ENCODE data around the gene SPDYE4. TPM values are rescaled to one million over a fixed set of nuclear protein-coding genes. Genes with fewer than 3 reads are reported as not detected.

Gene SPDYE4
- total RNA-seq, 1 experiment from 2014 or later = not detected

DNA sequence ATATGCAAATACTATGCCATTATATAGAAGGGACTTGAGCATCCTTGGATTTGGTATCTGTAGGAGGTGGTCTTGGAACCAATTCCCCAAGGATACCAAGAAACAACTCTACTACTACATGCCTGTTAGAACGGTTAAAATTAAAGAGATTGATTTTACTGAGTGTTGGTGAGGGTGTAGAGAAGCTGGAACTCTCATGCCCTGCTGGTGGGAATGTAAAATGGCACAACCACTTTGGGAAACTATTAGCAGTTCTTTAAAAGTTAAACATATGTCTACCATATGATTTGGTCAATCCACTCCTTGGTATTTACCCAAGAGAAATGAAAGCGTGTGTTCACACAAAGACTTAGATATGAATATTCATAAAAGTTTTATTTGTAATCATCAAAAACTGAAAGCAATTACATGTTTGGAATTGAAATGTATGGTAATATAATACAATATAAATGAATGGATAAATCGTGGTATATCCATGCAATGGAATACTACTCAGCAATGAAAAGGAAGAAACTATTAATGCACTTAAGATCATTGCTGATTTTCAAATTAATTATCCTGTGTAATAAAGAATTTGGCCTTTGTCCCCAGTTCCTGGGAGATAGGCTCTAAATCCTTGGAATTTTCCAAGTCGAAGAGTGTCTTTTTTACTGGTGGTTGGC lies 33.0 kb upstream of the SPDYE4 start:
- Histone ChIP-seq H3K27me3 (ENCODE audit: low read length) (no peaks in the 10 kb centered on the region), H3K79me2 (ENCODE audit: low read length) (no peaks in the 10 kb centered on the region), H2AFZ (ENCODE audit: low read length) (no peak overlapping the region), H3K9ac (ENCODE audit: low read length) (no peak overlapping the region), H3K9me2 (replicated peaks; ENCODE audit: insufficient read depth, low read length) (no peaks in the 10 kb centered on the region), H4K20me1 (ENCODE audit: insufficient read depth, low read depth, low read length) (no peaks in the 10 kb centered on the region), H3K4me2 (ENCODE audit: low read depth, low read length, poor library complexity, severe bottlenecking) (no peak overlapping the region), H3K9me3 (ENCODE audit: low read length) (peaks cover 3% of the 10 kb centered on the region; the same call in 1 of the 2 replicates), H3K4me1 (ENCODE audit: low read length) (no peaks in the 10 kb centered on the region), H3K27ac (ENCODE audit: low read length) (no peak overlapping the region), H3K36me3 (ENCODE audit: insufficient read depth, low read length) (no peaks in the 10 kb centered on the region), H3K4me3 (ENCODE audit: low read length) (no peak overlapping the region)
- no peak for DNase-seq

DNA sequence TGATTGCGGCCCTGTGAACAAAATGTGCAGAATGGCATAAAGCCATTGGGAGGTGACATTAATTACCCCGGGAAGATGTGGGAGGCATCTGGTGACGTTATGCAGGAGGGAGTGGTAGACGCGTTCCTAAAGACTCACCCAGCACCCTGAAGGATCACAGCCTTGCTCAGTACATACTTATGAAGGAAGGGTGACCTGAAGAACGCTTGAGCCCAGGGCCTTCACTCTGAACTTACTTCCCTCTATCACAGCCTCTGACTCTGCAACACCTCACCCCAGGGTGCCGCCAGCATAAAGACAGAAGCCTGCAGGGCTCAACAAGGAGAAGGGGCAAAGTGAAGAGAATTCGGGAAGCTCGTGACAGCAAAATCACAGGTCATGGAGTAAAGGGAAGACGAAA lies 31.4 kb upstream of the SPDYE4 start:
- H4K20me1 ChIP-seq (ENCODE audit: insufficient read depth, low read depth, low read length) = no peaks in the 10 kb centered on the region
- no peak overlapping the region for H3K4me3 ChIP-seq (ENCODE audit: low read length)
- no peak overlapping the region for H2AFZ ChIP-seq (ENCODE audit: low read length)
- no peaks in the 10 kb centered on the region for H3K36me3 ChIP-seq (ENCODE audit: insufficient read depth, low read length)
- no peak overlapping the region for H3K4me2 ChIP-seq (ENCODE audit: low read depth, low read length, poor library complexity, severe bottlenecking)
- no peak for DNase-seq
- no peaks in the 10 kb centered on the region for H3K79me2 ChIP-seq (ENCODE audit: low read length)
- H3K27me3 ChIP-seq (ENCODE audit: low read length) = no peaks in the 10 kb centered on the region
- H3K9me2 ChIP-seq (replicated peaks; ENCODE audit: insufficient read depth, low read length) = no peaks in the 10 kb centered on the region
- no peak overlapping the region for H3K9ac ChIP-seq (ENCODE audit: low read length)
- no peak overlapping the region for H3K27ac ChIP-seq (ENCODE audit: low read length)
- peaks cover 3% of the 10 kb centered on the region; the same call in 1 of the 2 replicates for H3K9me3 ChIP-seq (ENCODE audit: low read length)
- H3K4me1 ChIP-seq (ENCODE audit: low read length) = no peaks in the 10 kb centered on the region

DNA sequence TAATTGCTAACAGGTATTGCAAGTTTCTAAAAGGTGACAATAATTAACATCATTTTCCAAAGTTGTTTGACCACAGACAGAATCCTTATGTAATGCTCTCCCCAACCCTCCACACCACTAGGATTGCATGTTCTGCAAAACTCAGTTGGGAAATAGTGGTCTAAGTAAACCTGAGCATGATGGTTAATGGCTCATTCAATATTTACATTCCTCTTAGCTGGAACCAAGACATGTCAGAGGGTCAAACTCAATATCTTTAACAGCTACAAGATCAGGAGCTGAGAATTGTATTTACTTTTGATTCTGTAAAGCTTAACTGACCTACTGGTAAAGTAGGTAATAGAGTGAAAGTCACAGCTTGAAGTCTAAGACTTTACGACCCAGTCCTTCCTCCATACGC lies 30.7 kb upstream of the SPDYE4 start:
- Histone ChIP-seq H3K36me3 (ENCODE audit: insufficient read depth, low read length) (no peaks in the 10 kb centered on the region), H3K4me3 (ENCODE audit: low read length) (no peak overlapping the region), H3K9me2 (replicated peaks; ENCODE audit: insufficient read depth, low read length) (no peaks in the 10 kb centered on the region), H3K4me2 (ENCODE audit: low read depth, low read length, poor library complexity, severe bottlenecking) (no peak overlapping the region), H2AFZ (ENCODE audit: low read length) (no peak overlapping the region), H3K79me2 (ENCODE audit: low read length) (no peaks in the 10 kb centered on the region), H3K27ac (ENCODE audit: low read length) (no peak overlapping the region), H3K27me3 (ENCODE audit: low read length) (no peaks in the 10 kb centered on the region), H3K9ac (ENCODE audit: low read length) (no peak overlapping the region), H3K9me3 (ENCODE audit: low read length) (peaks cover 3% of the 10 kb centered on the region; the same call in 1 of the 2 replicates), H3K4me1 (ENCODE audit: low read length) (no peaks in the 10 kb centered on the region), H4K20me1 (ENCODE audit: insufficient read depth, low read depth, low read length) (no peaks in the 10 kb centered on the region)
- DNase-seq = no peak

DNA sequence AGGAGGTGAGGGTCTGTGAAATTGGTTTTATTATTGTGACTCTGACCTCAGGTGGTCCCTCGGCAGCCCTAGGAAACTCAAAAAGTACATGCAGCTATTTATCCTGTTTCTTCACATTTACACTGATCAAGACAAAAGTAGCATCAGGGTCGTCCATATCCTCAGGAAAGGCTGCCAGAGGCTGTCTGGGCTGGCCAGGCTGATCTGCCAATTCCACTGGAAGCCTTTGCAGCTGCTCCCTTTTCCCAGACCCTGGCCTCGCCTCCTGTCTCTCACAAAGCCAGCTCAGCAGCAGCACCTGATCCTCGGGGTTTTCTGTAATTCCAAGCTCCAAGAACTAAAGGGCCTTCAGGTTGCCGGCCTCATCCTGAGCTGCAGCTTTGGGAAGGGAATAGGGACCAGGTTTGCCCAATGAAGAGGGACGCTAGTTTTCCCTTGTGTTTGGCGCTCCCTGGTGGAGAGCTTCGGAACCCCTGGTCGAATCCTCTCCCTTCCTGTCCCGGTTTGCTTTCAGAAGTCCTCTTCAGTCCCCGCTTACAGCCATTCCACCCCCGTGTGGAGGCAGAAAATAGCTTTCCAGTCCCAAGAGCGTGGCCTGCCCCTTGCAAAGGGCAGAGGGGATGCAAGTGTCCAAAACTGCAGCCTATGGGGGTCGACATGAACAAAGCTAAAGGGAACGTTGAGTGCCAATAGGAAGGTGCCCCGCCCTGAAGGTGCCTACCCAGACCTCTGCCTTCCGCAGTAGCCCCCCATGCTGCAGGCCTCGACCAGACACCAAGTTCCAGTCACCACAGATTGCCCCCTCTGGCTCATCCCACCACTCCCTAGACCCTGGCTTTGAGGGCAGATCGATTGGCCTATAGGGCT lies 27.4 kb upstream of the SPDYE4 start:
- no peaks in the 10 kb centered on the region for H3K4me1 ChIP-seq (ENCODE audit: low read length)
- no peaks in the 10 kb centered on the region for H3K27me3 ChIP-seq (ENCODE audit: low read length)
- H3K79me2 ChIP-seq (ENCODE audit: low read length) = no peaks in the 10 kb centered on the region
- H2AFZ ChIP-seq (ENCODE audit: low read length) = no peak overlapping the region
- DNase-seq = peak; percentile 81
- H4K20me1 ChIP-seq (ENCODE audit: insufficient read depth, low read depth, low read length) = no peaks in the 10 kb centered on the region
- no peaks in the 10 kb centered on the region for H3K9me3 ChIP-seq (ENCODE audit: low read length)
- no peak overlapping the region for H3K27ac ChIP-seq (ENCODE audit: low read length)
- H3K4me3 ChIP-seq (ENCODE audit: low read length) = no peak overlapping the region
- no peaks in the 10 kb centered on the region for H3K36me3 ChIP-seq (ENCODE audit: insufficient read depth, low read length)
- H3K9ac ChIP-seq (ENCODE audit: low read length) = no peak overlapping the region
- H3K9me2 ChIP-seq (replicated peaks; ENCODE audit: insufficient read depth, low read length) = no peaks in the 10 kb centered on the region
- no peak overlapping the region for H3K4me2 ChIP-seq (ENCODE audit: low read depth, low read length, poor library complexity, severe bottlenecking)

DNA sequence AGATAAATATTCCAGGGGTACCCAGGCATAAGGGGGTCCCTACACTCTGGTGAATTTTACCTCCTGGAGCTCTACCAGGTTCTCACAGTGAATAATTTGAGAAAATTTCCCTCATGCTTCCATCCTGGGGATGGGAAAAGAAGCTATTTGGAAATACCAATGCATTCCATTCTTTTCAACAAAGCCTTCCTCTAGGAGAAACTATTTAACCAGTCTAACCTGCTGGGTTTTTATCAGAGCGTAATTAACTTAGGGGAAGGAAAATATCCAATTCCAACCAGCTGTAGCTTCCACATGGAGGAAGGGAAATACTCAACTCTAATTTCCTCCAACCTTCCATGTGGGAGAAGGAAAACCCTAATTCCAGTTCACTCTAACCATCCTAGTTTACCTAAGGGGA lies 23.8 kb upstream of the SPDYE4 start:
- H3K79me2 ChIP-seq (ENCODE audit: low read length) = no peaks in the 10 kb centered on the region
- no peak overlapping the region for H3K4me2 ChIP-seq (ENCODE audit: low read depth, low read length, poor library complexity, severe bottlenecking)
- no peak overlapping the region for H3K27ac ChIP-seq (ENCODE audit: low read length)
- H2AFZ ChIP-seq (ENCODE audit: low read length) = no peak overlapping the region
- H3K9me3 ChIP-seq (ENCODE audit: low read length) = no peaks in the 10 kb centered on the region
- H3K9ac ChIP-seq (ENCODE audit: low read length) = no peak overlapping the region
- H4K20me1 ChIP-seq (ENCODE audit: insufficient read depth, low read depth, low read length) = no peaks in the 10 kb centered on the region
- H3K36me3 ChIP-seq (ENCODE audit: insufficient read depth, low read length) = no peaks in the 10 kb centered on the region
- H3K27me3 ChIP-seq (ENCODE audit: low read length) = no peaks in the 10 kb centered on the region
- no peak overlapping the region for H3K4me3 ChIP-seq (ENCODE audit: low read length)
- H3K9me2 ChIP-seq (replicated peaks; ENCODE audit: insufficient read depth, low read length) = no peaks in the 10 kb centered on the region
- no peak for DNase-seq
- H3K4me1 ChIP-seq (ENCODE audit: low read length) = no peaks in the 10 kb centered on the region

DNA sequence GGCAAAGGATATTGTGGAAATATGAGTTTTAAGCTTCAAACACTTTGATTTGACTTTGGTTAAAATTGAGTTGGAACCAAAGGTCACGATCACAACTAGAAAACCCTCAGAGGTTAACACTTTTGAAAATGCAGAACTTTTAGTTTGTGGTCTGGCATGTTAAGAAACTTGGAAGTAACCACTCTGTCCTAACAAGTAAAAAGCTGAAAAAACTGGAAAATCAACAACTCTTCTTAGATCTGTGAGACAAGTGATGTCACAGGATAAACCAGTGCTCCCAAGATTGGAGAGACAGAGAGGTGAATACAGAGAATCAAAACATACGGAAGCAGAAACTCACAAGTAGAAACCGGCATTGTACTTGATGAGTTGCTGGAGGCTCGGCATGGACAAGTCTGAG lies 23.4 kb upstream of the SPDYE4 start:
- no peaks in the 10 kb centered on the region for H3K9me3 ChIP-seq (ENCODE audit: low read length)
- no peaks in the 10 kb centered on the region for H3K27me3 ChIP-seq (ENCODE audit: low read length)
- no peak overlapping the region for H3K4me2 ChIP-seq (ENCODE audit: low read depth, low read length, poor library complexity, severe bottlenecking)
- H3K79me2 ChIP-seq (ENCODE audit: low read length) = no peaks in the 10 kb centered on the region
- H3K9me2 ChIP-seq (replicated peaks; ENCODE audit: insufficient read depth, low read length) = no peaks in the 10 kb centered on the region
- no peaks in the 10 kb centered on the region for H4K20me1 ChIP-seq (ENCODE audit: insufficient read depth, low read depth, low read length)
- H3K4me3 ChIP-seq (ENCODE audit: low read length) = no peak overlapping the region
- H3K36me3 ChIP-seq (ENCODE audit: insufficient read depth, low read length) = no peaks in the 10 kb centered on the region
- DNase-seq = no peak
- H3K27ac ChIP-seq (ENCODE audit: low read length) = no peak overlapping the region
- H3K4me1 ChIP-seq (ENCODE audit: low read length) = no peaks in the 10 kb centered on the region
- H3K9ac ChIP-seq (ENCODE audit: low read length) = no peak overlapping the region
- H2AFZ ChIP-seq (ENCODE audit: low read length) = no peak overlapping the region

DNA sequence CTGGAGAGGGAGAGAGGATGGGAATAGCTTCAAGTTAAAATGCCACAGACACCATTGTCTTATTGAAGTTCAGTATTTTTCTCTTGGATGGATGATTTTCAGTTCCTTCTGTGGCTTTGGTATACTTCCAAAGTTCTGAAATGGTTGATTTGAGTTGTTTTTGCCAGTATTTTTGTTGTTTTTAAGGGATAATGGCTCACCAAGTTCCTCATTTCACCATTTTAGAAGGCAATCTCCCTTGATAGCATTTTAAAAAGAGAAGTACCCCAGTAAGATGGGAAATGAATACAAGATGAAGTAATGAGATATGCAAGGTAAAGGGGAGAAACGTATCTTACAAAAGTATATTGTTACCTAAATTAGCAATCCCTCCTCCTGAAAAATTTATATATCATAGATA lies 18.5 kb upstream of the SPDYE4 start:
- Histone ChIP-seq H3K4me2 (ENCODE audit: low read depth, low read length, poor library complexity, severe bottlenecking) (no peak overlapping the region), H3K9me3 (ENCODE audit: low read length) (peaks cover 5% of the 10 kb centered on the region; the same call in 1 of the 2 replicates), H3K9me2 (replicated peaks; ENCODE audit: insufficient read depth, low read length) (no peaks in the 10 kb centered on the region), H3K27me3 (ENCODE audit: low read length) (no peaks in the 10 kb centered on the region), H4K20me1 (ENCODE audit: insufficient read depth, low read depth, low read length) (no peaks in the 10 kb centered on the region), H3K27ac (ENCODE audit: low read length) (no peak overlapping the region), H2AFZ (ENCODE audit: low read length) (no peak overlapping the region), H3K36me3 (ENCODE audit: insufficient read depth, low read length) (no peaks in the 10 kb centered on the region), H3K4me1 (ENCODE audit: low read length) (no peaks in the 10 kb centered on the region), H3K79me2 (ENCODE audit: low read length) (no peaks in the 10 kb centered on the region), H3K9ac (ENCODE audit: low read length) (no peak overlapping the region), H3K4me3 (ENCODE audit: low read length) (no peak overlapping the region)
- no peak for DNase-seq

DNA sequence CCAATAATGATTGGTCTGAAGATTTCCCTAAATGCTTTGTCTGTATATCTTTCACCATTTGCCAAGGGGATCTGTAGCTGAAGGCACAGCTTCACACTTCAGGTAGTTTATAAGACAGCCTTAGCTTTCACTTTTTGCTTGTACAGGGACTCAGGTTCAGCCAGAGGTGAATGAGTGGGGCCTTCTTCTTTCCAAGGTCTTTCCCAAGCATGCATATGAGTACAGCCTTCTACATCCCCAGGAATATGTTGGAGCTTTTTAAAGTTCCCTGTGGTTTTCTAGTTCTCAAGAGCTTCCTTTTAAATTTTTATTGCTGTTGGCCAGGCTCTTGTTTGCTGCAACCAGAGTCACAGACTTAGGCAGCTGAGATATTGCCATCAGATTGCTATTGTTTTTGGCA lies 17.9 kb upstream of the SPDYE4 start:
- Histone ChIP-seq H3K79me2 (ENCODE audit: low read length) (no peaks in the 10 kb centered on the region), H3K36me3 (ENCODE audit: insufficient read depth, low read length) (no peaks in the 10 kb centered on the region), H3K9me2 (replicated peaks; ENCODE audit: insufficient read depth, low read length) (no peaks in the 10 kb centered on the region), H3K27ac (ENCODE audit: low read length) (no peak overlapping the region), H3K4me2 (ENCODE audit: low read depth, low read length, poor library complexity, severe bottlenecking) (no peak overlapping the region), H3K4me3 (ENCODE audit: low read length) (no peak overlapping the region), H4K20me1 (ENCODE audit: insufficient read depth, low read depth, low read length) (no peaks in the 10 kb centered on the region), H3K9ac (ENCODE audit: low read length) (no peak overlapping the region), H3K9me3 (ENCODE audit: low read length) (peaks cover 5% of the 10 kb centered on the region; the same call in 1 of the 2 replicates), H2AFZ (ENCODE audit: low read length) (no peak overlapping the region), H3K27me3 (ENCODE audit: low read length) (no peaks in the 10 kb centered on the region), H3K4me1 (ENCODE audit: low read length) (no peaks in the 10 kb centered on the region)
- no peak for DNase-seq

All from Karpas-422 (cell line).